Left ventricle myocardium inferior (tissue), 1 donor: Measurements from ENCODE around the gene RARA. TPM values are rescaled to one million over a fixed set of nuclear protein-coding genes. Genes with fewer than 3 reads are reported as not detected.

Source experiments
- DNase-seq: peaks from one replicate; pipeline ENCODE4 v3.0.0-alpha.2; 2020
- H3K27ac ChIP-seq: fragments of 200-600 bp; replicated peaks from 2 replicates; pipeline ENCODE4 v1.8.0; 2021
- H3K27me3 ChIP-seq: fragments of 200-600 bp; 2 replicates; pipeline ENCODE4 v1.8.0; 2021; ENCODE audit warnings: low read depth
- H3K36me3 ChIP-seq: fragments of 200-600 bp; 2 replicates; pipeline ENCODE4 v1.8.0; 2021
- H3K4me1 ChIP-seq: fragments of 200-600 bp; 2 replicates; pipeline ENCODE4 v1.8.0; 2021
- H3K4me3 ChIP-seq: fragments of 200-600 bp; 2 replicates; pipeline ENCODE4 v1.8.0; 2021; ENCODE audit warnings: mild to moderate bottlenecking, moderate library complexity
- H3K9me3 ChIP-seq: fragments of 200-600 bp; replicated peaks from 2 replicates; pipeline ENCODE4 v1.8.0; 2021
- intact Hi-C: fragments of 100-400 bp; cut with micrococcal nuclease; formaldehyde crosslinking; loops from one replicate; pipeline ENCODE4 v1.11.0; 2022
- total RNA-seq: library from RNA; stranded (reverse); fragmentation: NEBNext Ultra II Directional; extraction: Animal tissue kit (Norgen Biotek cat#: 25700); gene quantifications from one replicate; pipeline ENCODE4 v1.2.1, GENCODE V29; 2021
- TF ChIP-seq, protein P1 (sequence below): fragments of 200-600 bp; IDR thresholded peaks from 2 replicates; pipeline ENCODE4 v1.8.0; 2021; ENCODE audit warnings: antibody characterized with exemption, mild to moderate bottlenecking, borderline replicate concordance
- donor health status: DM: no; HTN: yes; CAD: no; lungs with severe emphysema.

RARA gene
- total RNA-seq, 1 donor from 2014 or later = 17.1 TPM

DNA sequence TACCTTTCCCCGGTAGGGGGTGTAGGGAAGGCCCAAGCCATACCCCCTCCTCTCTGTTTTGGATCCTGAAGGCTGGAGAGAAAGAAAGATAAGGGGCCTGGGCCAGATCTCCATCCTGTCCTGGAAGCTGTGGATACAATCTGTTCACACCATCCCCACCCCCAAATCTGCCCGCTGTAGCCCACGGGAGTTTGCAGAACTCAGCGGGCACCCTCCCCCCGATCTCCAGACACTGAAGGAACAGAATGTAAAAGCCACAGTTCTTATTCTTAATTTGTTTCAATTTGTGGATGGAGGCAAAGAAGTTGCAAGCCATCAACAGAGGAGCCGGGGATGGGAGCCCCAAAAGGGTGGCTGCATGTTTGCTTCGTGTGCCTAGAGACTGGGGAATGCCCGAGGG, 28.4 kb downstream of the RARA start:
- Histone ChIP-seq H3K9me3 (no peaks in the 10 kb centered on the region), H3K27ac (no peak overlapping the region), H3K4me3 (no peak overlapping the region), H3K4me1 (peaks cover 99% of the 10 kb centered on the region), H3K27me3 (no peaks in the 10 kb centered on the region), H3K36me3 (no peaks in the 10 kb centered on the region)
- TF ChIP-seq, protein P1, sequence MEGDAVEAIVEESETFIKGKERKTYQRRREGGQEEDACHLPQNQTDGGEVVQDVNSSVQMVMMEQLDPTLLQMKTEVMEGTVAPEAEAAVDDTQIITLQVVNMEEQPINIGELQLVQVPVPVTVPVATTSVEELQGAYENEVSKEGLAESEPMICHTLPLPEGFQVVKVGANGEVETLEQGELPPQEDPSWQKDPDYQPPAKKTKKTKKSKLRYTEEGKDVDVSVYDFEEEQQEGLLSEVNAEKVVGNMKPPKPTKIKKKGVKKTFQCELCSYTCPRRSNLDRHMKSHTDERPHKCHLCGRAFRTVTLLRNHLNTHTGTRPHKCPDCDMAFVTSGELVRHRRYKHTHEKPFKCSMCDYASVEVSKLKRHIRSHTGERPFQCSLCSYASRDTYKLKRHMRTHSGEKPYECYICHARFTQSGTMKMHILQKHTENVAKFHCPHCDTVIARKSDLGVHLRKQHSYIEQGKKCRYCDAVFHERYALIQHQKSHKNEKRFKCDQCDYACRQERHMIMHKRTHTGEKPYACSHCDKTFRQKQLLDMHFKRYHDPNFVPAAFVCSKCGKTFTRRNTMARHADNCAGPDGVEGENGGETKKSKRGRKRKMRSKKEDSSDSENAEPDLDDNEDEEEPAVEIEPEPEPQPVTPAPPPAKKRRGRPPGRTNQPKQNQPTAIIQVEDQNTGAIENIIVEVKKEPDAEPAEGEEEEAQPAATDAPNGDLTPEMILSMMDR = no peak
- DNase-seq = no peak
- intact Hi-C loops = no loop called here

DNA sequence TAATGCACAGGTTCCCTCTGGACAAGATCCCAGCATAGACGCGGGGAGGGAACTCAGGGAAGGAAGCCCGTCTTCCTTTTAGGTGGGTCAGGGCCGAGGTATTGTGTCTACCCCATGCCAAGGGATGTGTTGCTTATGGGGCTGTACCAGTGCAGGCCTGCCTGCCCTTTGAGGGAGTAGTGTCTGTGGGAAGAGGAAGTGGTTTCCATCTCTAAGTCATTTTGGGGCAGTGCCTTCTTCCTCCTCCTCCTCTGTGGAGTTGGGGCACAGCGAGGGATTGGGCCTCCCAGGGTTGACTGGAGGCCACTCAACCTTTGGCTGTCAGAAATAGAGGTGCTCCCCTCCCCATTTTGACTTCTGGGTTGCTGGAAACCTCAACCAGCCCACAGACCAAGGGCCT, 29.1 kb downstream of the RARA start:
- H3K4me1 ChIP-seq = peaks cover 99% of the 10 kb centered on the region
- intact Hi-C loops = no loop called here
- no peak overlapping the region for H3K4me3 ChIP-seq
- H3K36me3 ChIP-seq = no peaks in the 10 kb centered on the region
- H3K9me3 ChIP-seq = no peaks in the 10 kb centered on the region
- no peaks in the 10 kb centered on the region for H3K27me3 ChIP-seq
- TF ChIP-seq, protein P1 = no peak
- H3K27ac ChIP-seq = peak overlapping the region; percentile 97
- DNase-seq = no peak

DNA sequence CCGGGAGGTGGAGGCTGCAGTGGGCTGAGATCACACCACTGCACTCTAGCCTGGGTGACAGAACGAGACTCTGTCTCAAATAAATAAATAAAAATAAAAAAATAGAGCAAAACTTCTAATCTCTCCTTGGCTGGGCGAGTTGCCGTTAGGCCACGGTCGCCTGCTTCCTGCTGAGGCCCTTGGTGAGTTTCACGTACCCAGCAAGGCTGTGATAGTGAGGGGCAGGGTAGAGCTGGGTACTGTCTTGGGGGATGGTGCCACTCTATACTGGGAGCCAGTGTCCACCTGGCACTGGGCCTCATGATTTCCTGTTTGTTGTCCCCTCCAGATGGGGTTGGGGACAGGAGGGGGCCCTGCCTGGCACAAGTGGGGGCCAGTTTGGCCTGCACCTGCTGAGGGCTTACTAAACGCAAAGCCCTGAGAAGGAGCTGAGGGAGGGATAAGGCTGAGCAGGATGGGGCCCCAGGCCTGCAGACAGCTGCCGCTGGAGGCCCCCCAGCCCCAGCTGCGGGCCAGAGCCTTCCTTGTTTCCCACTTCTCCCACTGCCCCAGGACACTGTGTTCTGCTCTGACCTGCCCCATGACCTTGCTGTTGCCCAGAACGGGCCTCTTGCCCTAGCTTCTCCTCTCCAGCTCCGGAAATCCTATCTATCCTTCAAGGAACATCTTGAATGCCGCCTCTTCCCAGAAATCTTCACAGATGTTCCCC, 30.1 kb downstream of the RARA start:
- H3K4me3 ChIP-seq = no peak overlapping the region
- H3K36me3 ChIP-seq = no peaks in the 10 kb centered on the region
- H3K4me1 ChIP-seq = peaks cover 94% of the 10 kb centered on the region
- DNase-seq = no peak
- intact Hi-C loops = no loop called here
- TF ChIP-seq, protein P1 = no peak
- peak overlapping the region; percentile 97 for H3K27ac ChIP-seq
- no peaks in the 10 kb centered on the region for H3K27me3 ChIP-seq
- no peaks in the 10 kb centered on the region for H3K9me3 ChIP-seq

DNA sequence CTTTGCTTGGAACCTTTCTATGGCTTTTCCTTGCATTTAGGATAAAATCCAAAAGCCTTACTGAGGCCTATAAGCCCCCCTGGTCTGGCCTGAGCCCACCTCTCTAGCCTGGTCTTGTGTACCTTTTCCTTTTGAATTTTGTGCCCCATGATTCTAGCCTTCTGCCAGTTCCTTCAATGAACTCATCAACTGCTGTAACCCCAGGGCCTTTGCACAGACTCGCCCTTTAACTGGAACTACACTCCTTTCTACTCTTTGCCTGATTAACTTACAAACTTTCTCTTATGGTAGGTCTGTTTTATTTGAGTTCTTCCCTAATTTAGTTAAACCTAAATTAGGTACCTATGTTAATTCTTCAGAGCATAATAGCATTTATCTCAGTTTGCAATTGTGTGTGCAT, 31.3 kb downstream of the RARA start:
- Histone ChIP-seq H3K36me3 (no peaks in the 10 kb centered on the region), H3K9me3 (no peaks in the 10 kb centered on the region), H3K27me3 (no peaks in the 10 kb centered on the region), H3K4me3 (peak overlapping the region; percentile 78), H3K4me1 (peaks cover 94% of the 10 kb centered on the region), H3K27ac (peak overlapping the region; percentile 97)
- TF ChIP-seq, protein P1 = no peak
- DNase-seq = no peak
- intact Hi-C loops = no loop called here

DNA sequence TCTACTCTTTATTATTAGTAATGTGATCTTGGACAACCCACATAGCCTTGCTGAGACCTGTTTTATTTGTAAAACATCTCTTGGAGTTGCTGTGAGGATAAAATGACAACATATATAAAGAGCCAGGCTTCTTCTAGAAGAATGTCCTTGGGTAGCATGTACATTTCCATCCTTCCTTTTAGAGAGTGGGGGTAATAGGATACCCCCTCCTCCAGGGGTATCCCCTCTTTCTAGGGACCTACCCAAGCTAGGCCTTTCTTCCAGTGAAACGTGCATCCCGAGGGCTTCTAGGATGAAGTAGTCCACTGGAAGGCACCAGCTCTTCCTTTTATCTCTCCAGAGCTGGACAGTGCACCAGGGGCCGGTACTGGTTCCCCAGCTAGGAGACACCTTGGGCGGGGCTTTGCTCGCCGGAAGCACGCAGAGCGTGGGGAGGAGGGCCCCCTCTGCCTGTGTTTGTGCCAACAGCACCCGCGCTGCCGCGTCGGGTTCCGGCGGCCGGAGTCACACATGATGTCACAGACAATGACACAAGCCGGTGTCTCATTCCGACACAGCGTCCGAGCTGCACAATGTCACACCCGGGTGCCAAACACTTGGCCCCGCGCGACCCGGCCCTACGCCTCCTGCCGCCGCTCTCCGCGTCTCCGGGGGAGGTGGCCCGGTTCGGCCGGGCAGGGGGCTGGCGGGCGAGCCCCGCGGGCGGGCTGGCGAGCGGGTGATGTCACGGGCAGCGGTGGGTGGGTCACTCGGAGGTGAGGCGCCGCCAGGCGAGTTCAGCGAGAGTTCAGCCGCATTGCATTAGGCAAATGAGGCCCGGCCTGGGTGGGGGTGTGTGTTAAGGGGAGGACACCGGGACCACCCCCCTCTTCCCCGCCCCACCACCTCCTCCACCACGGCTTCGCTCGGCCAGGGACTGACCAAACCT, 32.2 kb downstream of the RARA start:
- H3K27ac ChIP-seq = peak overlapping the region; percentile 97
- TF ChIP-seq, protein P1 = no peak
- peak overlapping the region; percentile 78 for H3K4me3 ChIP-seq
- H3K27me3 ChIP-seq = no peaks in the 10 kb centered on the region
- DNase-seq = peak; percentile 92
- H3K9me3 ChIP-seq = no peaks in the 10 kb centered on the region
- H3K4me1 ChIP-seq = peaks cover 94% of the 10 kb centered on the region
- H3K36me3 ChIP-seq = no peaks in the 10 kb centered on the region
- intact Hi-C loops = no loop called here
